NCI-H460 (cell line): ENCODE data around the gene TMPRSS13. TPM values are rescaled to one million over a fixed set of nuclear protein-coding genes. Genes with fewer than 3 reads are reported as not detected.

Source experiments
- DNase-seq: peaks from one replicate; pipeline ENCODE4 v3.0.0-alpha.2; 2016; ENCODE audit warnings: low read depth; ENCODE audit errors: extremely low read depth
- total RNA-seq: library from RNA; depleted of rRNA; stranded (reverse); fragments of >200 nt; shearing (Covaris generic); gene quantifications from 2 replicates; pipeline ENCODE4 v1.2.3, GENCODE V29; 2014; rRNA removed

Gene TMPRSS13
- total RNA-seq, 1 experiment from 2014 or later: not detected

DNA sequence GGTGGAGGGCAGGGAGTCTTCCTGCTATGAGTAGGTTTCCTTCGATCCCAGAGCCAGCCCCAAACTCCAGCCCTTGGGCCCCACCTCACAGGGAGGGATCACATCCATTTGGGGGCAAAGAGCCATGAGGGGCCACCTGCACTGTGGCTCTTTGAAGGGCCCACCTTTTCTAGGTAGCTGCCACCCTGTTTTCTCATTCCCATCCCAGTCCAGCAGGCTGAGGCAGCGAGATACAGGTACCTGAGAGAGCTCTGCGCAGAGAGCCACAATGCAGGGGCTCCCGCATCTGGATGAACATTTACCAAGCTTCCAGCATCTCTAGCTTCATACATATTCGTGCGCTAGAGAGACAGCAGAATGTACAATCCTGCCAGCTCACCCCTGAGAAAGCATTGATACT, 69.1 kb downstream of the TMPRSS13 start:
- no peak for DNase-seq

DNA sequence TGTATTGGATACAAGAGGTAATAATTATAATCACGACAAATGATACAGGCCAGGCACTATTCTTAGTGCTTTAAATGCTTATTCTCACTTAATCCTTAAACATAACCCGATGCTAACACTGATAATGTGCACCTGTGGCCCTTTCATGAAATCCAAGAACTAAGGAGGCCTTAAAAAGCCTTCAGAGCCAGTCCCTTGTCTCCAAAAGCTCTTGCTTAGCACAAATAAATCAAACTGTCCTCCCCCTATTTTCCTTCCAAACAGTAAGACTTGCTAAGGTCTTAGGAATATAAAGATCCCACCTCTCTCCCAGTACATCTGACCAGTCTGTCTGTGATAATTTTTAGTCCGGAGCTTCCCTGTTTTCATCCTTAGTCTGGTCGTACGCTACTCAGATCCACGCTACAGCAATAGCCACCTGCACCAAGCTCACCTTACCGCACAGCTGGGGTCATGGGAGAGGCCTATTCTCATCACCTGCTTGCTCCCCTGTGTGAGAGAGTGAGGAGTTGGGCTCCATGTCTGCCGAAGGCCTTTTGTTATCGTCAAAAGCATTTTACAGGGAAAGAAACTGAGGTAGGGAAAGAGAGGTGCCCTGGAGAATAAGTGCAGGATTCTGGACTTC, 69.6 kb downstream of the TMPRSS13 start:
- DNase-seq: no peak

DNA sequence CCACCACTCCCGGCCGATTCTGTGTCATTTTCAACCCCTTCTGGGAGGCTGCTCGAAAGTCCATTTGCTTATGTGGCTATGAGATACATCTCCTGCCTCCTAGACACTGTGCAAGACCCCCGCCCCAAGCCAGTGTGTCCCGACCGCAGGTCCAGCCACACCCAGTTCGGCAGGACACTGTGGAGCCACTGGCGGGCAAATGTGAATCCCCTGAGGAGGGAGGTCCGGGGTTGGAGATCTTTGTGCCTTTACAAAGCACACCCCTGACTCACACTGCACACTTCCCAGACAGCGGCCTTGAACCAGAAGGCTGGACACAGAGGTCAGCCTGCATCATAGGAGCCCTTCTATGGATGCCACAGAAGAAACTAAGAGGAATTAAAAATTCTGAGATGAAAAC, 70.1 kb downstream of the TMPRSS13 start:
- no peak for DNase-seq

DNA sequence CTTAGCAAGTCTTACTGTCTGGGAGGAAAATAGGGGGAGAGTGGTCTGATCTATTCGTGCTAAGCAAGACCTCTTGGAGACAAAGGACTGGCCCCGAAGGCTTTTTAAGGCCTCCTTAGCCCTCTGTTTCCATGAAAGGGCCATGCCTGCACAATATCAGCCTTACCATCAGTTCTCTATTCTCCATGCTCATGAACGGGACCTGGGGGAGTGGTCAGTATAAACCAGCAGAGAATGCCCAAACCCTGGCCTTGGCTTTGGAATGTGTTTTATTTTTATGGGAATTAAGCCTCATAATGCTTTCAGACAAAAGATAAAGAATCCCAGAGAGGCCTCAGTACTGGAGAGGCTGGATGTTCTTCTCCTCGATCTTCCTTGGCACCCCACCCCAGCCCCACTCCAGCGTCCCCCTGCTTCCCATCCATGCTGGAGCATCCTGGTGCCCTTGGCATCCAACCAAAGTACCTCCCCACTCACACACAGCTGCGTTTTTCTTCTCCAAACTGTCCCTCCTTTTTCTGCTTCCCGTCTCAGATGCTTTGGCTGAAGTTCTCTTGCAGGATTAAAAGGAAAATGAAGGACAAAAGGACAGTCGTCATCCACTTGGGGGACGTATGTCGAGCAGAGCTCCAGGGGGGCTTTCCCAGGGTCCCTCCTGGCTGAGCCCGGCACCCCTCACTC, 71.3 kb downstream of the TMPRSS13 start:
- no peak for DNase-seq

DNA sequence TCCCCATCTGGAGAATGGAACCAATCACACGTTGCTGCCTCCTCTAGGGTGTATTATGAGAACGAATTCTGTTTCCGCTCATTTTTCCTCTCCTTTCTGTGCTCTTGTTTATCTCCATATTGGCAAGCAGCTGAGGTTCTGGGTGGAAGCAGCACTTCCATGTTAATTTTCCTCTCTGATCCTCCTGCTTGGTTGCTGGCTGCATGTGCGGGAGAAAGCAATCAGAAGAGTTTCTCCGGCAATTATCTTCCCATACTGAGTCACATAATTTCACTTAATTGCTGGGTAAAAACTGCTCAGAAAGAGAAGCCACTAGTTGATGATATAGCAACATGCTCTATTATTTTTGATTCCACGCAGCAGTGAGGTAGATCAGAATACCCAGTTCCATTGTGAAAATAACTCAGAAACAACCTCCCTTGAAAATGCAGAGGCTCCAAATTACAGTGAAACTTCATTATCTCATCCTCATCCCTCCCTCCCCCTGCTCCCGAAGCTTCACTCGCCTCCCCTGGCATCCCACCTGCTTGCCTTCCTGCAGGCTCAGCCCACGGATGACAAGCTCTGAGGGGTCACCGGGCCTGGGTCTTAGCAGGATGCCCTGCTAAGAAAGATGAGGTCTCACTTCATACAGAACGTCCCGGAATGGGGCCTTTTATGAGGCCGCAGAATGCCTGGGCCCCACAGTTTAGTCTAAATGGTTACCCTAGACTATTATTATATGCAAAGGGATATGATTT, 73.1 kb downstream of the TMPRSS13 start:
- DNase-seq: no peak

DNA sequence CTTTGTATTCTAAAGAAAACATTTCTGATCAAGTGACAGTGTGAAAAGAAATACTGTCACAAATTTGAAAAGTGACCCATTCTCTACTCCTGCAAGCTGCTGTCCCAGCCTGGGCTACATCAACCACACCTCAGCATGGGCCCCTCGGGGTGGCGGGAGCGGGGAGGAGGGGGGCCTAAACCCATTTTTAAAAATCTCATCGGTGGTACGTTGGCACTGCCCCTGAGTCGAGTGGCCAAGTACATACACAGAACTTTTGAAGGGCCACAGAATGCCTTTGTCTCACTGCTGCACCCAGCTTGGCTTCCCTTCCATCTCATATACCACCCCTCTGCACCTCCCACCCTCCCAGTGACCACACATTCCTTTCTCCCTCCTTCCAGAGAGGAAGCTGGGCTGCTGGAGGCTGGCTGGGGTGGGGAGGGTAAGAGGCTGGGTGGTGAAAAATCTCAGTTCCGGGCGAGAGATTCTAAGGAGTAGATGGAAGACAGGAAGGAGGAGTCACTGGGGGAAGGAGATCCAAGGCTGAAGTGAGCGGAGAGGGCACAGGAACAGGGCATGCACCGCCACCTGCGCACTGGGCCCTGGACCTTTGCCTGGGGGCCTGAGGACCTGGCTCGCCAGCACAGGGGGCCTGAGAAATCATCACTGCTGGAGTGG, 73.9 kb downstream of the TMPRSS13 start:
- no peak for DNase-seq

DNA sequence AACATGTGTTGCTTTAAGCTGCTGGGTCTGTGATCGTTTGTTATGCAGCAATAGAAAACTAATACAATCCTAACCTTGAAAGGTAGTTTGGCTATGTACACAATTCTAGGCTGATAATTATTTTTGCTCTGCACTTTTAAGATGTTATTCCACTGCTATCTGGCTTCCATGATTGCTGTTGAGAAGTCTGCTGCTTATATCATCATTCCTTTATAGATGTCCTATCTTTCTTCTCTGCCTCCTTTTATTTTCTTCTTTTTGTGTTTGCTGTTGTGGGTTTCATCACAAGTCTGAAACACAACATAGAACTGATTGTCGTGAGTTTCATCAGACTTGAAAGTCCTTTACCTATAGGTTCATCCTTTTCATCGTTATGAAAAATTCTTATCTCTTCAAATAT, 76.9 kb downstream of the TMPRSS13 start:
- DNase-seq: no peak

DNA sequence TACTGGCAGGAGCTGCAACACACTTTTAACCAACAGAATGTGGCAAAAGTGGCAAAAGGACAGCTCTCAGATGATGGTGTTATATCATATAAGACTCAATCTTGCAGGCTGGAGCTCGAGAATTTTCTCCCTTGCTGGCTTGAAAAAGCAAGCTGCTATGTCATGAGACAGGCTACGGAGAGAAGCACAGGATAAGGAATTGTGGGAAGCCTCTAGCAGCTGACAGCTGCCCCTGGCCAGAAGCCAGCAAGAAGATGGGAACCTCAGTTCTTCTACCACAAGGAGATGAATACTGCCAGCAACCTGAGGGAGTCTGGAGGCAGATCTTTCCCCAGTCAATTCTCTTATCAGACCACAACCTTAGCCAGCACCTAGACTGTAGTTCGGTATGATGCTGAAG, 77.3 kb downstream of the TMPRSS13 start:
- DNase-seq: no peak

DNA sequence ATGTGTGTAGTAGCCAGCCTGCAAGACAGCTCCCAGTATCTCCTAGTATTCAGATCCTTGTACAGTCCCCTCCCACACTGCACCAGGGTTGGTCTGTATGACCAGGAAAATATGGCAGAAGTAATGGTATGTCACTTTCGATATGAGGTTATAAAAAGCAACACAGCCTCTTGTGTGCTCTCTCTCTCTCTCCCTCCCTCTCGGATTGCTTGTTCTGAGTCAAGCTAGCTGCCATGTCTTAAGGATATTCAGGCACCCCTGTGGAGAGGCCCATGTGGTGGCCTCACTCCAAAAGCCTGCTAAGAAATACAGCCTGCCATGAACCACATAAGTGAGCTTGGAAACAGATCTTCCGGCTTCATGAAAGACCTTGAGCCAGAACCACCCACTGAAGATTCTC, 78.1 kb downstream of the TMPRSS13 start:
- no peak for DNase-seq

Other genes starting within 250 kb of the TMPRSS13 start
- gene DSCAML1, start 132.2 kb downstream of the TMPRSS13 start, total RNA-seq: not detected in 2 replicates
- gene FXYD2, start 104.7 kb downstream of the TMPRSS13 start, total RNA-seq: not detected in 2 replicates
- not detected in 2 replicates for gene FXYD6, start 52.7 kb downstream of the TMPRSS13 start, total RNA-seq
- gene IL10RA, start 57.0 kb upstream of the TMPRSS13 start, total RNA-seq: 0.35 and 2.7 TPM in 2 replicates
- not detected in 2 replicates for gene TMPRSS4, start 147.7 kb upstream of the TMPRSS13 start, total RNA-seq
- not detected in 2 replicates for gene SMIM35, start 157.6 kb upstream of the TMPRSS13 start, total RNA-seq
- gene SCN4B, start 223.4 kb upstream of the TMPRSS13 start, total RNA-seq: not detected in 2 replicates
- gene SCN2B, start 247.2 kb upstream of the TMPRSS13 start, total RNA-seq: not detected in 2 replicates